Activated CD8-positive, alpha-beta memory T cell treated with anti-CD3 and anti-CD28 coated beads, Interleukin-2, amount 50 U/mL, for 1 hour (primary cell): ENCODE data around the gene DIAPH1.

Experiments used
- DNase-seq: peaks from one replicate; pipeline ENCODE4 v3.0.0-alpha.2; 2020; ENCODE audit errors: extremely low read depth

DIAPH1 gene

DNA sequence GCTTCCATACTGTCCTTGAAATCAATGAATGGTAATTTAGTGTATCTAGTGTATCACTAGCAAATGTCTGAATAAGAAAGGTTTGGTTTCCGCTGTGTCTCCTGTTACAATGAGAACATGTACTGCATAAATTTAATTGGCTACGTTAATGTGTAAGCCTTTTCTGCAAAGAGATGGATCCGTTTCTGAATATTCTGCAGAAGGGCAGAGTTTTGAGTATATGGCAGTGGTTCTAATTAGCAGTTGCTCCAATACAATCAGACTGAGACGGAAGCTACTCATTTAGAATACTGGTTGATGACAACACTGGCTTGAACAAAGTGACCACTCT, 134.5 kb downstream of the DIAPH1 start:
- no peak for DNase-seq

DNA sequence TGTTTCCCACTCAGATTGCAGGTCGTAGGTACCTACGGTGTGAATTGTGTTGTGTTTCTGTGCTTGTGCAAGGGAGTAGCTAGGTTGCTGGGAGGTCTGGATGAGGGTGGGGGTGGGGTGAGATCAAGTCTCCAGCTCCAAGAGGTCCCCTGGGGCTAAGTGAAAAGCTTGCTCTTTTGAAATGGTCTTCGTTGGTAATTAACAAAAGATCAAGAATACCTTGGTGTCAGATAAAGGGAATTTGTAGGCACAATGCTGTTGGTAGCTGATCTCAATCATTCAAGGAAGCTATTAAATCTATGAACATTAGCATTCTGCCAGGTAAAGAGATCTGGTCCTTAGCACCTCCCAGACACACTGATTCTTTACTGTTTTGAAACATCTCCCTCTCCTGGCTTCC, 134.9 kb downstream of the DIAPH1 start:
- DNase-seq = no peak

DNA sequence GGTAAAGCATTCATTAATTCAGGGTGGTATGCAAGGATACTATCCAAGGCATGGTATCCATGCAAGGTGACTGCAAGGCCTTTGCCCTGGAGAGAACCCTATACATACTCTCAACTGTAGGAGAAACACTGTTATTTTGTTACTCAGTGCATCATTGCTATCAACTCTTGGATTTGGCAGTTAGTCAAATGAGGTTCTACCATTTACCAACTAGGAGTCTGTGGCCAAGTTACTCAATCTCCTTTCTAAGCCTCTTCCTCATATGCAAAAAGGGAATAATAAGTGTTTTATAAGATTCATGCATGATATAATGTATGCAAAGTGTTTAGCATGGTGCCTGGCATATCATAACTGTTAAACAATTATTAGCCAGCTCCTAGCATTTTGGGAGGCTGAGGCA, 139.0 kb downstream of the DIAPH1 start:
- no peak for DNase-seq

DNA sequence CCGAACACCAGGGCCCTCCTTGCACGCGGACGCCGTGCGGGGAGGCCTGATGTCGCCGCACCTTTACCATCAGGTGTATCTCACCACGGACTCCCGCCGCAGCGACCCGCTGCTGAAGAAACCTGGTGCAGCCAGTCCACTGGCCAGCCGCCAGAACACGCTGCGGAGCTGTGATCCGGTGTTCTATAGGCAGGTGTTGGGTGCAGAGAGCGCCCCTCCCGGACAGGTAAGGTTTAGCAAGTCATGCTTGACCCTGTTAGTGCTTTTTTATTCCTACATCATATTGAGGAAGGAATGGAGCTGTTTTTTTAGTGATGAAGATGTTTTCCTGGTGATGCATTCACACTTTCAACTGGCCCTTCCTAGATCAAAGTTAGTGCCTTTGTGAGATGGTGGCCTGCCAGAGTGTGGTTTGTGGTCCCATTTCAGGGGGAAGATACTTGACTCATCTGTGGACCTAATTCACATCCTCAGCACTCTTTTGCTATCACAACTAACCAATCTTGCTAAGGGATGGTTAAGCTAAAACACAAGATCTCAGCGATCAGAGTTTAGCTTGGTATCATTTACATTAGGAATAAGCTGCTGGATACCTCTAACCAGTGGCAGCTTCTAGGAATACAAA, 140.4 kb downstream of the DIAPH1 start:
- DNase-seq = no peak

DNA sequence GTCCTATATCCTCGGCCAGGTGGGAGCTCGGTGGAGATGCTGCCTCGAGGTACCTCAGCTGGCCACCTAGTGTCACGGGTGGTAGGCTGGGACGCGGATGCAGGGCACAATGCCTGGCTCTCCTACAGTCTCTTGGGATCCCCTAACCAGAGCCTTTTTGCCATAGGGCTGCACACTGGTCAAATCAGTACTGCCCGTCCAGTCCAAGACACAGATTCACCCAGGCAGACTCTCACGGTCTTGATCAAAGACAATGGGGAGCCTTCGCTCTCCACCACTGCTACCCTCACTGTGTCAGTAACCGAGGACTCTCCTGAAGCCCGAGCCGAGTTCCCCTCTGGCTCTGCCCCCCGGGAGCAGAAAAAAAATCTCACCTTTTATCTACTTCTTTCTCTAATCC, 141.0 kb downstream of the DIAPH1 start:
- DNase-seq = no peak

DNA sequence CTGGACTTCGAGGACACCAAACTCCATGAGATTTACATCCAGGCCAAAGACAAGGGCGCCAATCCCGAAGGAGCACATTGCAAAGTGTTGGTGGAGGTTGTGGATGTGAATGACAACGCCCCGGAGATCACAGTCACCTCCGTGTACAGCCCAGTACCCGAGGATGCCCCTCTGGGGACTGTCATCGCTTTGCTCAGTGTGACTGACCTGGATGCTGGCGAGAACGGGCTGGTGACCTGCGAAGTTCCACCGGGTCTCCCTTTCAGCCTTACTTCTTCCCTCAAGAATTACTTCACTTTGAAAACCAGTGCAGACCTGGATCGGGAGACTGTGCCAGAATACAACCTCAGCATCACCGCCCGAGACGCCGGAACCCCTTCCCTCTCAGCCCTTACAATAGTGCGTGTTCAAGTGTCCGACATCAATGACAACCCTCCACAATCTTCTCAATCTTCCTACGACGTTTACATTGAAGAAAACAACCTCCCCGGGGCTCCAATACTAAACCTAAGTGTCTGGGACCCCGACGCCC, 141.7 kb downstream of the DIAPH1 start:
- DNase-seq = no peak

DNA sequence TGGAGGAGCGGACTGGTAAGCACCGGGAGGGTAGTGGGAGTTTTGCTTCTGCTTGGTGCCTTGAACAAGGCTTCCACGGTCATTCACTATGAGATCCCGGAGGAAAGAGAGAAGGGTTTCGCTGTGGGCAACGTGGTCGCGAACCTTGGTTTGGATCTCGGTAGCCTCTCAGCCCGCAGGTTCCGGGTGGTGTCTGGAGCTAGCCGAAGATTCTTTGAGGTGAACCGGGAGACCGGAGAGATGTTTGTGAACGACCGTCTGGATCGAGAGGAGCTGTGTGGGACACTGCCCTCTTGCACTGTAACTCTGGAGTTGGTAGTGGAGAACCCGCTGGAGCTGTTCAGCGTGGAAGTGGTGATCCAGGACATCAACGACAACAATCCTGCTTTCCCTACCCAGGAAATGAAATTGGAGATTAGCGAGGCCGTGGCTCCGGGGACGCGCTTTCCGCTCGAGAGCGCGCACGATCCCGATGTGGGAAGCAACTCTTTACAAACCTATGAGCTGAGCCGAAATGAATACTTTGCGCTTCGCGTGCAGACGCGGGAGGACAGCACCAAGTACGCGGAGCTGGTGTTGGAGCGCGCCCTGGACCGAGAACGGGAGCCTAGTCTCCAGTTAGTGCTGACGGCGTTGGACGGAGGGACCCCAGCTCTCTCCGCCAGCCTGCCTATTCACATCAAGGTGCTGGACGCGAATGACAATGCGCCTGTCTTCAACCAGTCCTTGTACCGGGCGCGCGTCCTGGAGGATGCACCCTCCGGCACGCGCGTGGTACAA, 142.5 kb downstream of the DIAPH1 start:
- DNase-seq = no peak

DNA sequence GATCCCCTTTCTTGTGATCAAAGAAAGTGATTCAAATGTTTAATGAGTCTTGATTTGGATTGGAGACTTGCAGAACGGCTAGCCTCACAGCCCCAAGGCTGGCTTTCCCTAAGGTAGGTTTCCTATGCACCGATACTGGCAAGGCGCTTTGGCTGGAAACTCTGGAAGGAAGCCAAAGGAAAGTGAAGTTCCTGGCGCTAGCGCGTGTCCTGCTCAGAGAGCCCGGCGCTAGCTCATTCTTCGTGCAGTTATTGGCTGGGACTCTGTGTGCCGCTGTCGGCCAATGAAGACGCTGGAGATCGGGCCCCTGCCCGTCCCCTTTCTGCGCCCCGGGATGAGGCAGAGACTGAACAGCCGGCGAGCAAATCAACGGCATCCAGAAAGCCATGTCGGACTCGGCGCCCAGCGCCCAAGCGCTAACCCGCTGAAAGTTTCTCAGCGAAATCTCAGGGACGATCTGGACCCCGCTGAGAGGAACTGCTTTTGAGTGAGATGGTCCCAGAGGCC, 143.1 kb downstream of the DIAPH1 start, which contains the start of gene PCDHGC3:
PCDHGC3 (plus strand) TSS at position 342 of the 507 bp plus-strand sequence; CDS start at position 493, 151 bp downstream.
- DNase-seq = no peak

DNA sequence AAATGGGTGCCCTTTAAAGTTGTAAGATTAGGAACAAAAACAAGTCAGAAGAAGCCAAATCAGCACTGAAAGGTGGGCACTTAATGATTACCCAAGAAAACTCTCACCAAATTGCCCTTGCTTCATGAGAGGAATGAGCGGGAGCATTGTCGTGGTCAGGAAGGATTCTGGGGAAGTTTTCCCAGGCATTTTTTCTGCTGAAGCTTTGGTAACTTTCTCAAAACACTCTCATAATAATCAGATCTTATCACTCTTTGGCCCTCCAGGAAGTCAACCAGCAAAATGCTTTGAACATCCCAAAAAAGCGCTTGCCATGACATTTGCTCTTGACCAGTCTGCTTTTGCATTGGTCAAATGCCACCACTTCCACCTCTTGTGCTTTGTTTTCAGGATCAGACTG, 153.4 kb downstream of the DIAPH1 start:
- DNase-seq = no peak
